K562 (cell line): ENCODE measurements around the gene ZNF609. TPM values are rescaled to one million over a fixed set of nuclear protein-coding genes. Genes with fewer than 3 reads are reported as not detected.
A peak's percentile ranks its signal among the peaks of the same experiment; 100 is the strongest.

Source experiments
- BRD9 ChIP-seq: fragments of 450-650 bp; IDR thresholded peaks from 2 replicates; pipeline ENCODE4 v1.6.1; 2018; ENCODE audit warnings: low read depth; ENCODE audit not compliant: partially characterized antibody
- DIDO1 ChIP-seq: fragments of 450-650 bp; IDR thresholded peaks from 2 replicates; pipeline ENCODE4 v1.6.1; 2016; ENCODE audit warnings: low read depth, missing biosample characterization, missing genetic modification characterization
- NCOA6 ChIP-seq: fragments of 450-650 bp; IDR thresholded peaks from 2 replicates; pipeline ENCODE4 v1.6.1; 2017; ENCODE audit warnings: mild to moderate bottlenecking
- NR3C1 ChIP-seq: sonication (generic); formaldehyde crosslinking; IDR thresholded peaks from 2 replicates; pipeline ENCODE4 v1.8.1; 2022; ENCODE audit warnings: missing genetic modification reagents
- POU5F1 ChIP-seq: fragments of 150-350 bp; IDR thresholded peaks from 2 replicates; pipeline ENCODE4 v1.6.1; 2014; ENCODE audit warnings: borderline replicate concordance, low read length, low read depth, mild to moderate bottlenecking; ENCODE audit not compliant: partially characterized antibody
- RHOXF2B ChIP-seq: fragments of 250-450 bp; sonication (Bioruptor Pico); conservative IDR thresholded peaks from 2 replicates; pipeline ENCODE4 v1.5.1; 2021
- STAT5A ChIP-seq: IDR thresholded peaks from 2 replicates; pipeline ENCODE4 v1.6.1; 2012; ENCODE audit warnings: low read length, inconsistent platforms, borderline replicate concordance
- TCF3 ChIP-seq: sonication (generic); formaldehyde crosslinking; IDR thresholded peaks from 2 replicates; pipeline ENCODE4 v1.4.0; 2020; ENCODE audit warnings: mild to moderate bottlenecking, missing genetic modification reagents
- ZNF282 ChIP-seq: sonication (generic); formaldehyde crosslinking; IDR thresholded peaks from 2 replicates; pipeline ENCODE4 v1.8.1; 2023; ENCODE audit warnings: missing genetic modification reagents
- polyA plus RNA-seq, 8 experiments: library from polyadenylated mRNA; depleted of rRNA in 4 of 8; stranded (reverse) in 5 of 8; unstranded in 3 of 8; fragments of >200 nt; fragmentation: Nextera tagmentation in 2 of 8; fragmentation: Illumina TruSeq in 1 of 8; extraction: Ambion mirVana in 2 of 8; extraction: Trizol in 1 of 8; gene quantifications; 2 replicates each; pipeline versions ENCODE4 v1.2.1 to v1.2.3, GENCODE V29; 2011 to 2014; ENCODE audit warnings: inconsistent platforms in 1 of 8, missing spikeins in 1 of 8
- total RNA-seq, 7 experiments: library from RNA; depleted of rRNA in 6 of 7; stranded (reverse); fragments of >200 nt in 6 of 7; fragmentation: Illumina TruSeq in 2 of 7; extraction: Trizol in 2 of 7; gene quantifications; 2 replicates each; pipeline versions ENCODE4 v1.2.1 to v1.2.3, GENCODE V29; 2011 to 2021; ENCODE audit warnings: low replicate concordance in 1 of 7
- TF ChIP-seq, protein P1 (sequence below), 3 experiments: fragments of 200-800 bp in 1 of 3; fragments of 250-450 bp in 1 of 3; fragments of 450-650 bp in 1 of 3; sonication (Bioruptor Pico) in 1 of 3; sonication (Bioruptor generic) in 1 of 3; formaldehyde crosslinking in 1 of 3; IDR thresholded peaks; 2 replicates each; pipeline versions ENCODE4 v1.6.1 to v1.8.0; 2016 to 2022; ENCODE audit warnings: mild to moderate bottlenecking in 2 of 3, missing genetic modification characterization in 2 of 3, missing compliant biosample characterization in 1 of 3, moderate library complexity in 1 of 3
- TF ChIP-seq, protein P2 (sequence below): fragments of 450-650 bp; IDR thresholded peaks from 2 replicates; pipeline ENCODE4 v1.6.1; 2016; ENCODE audit warnings: mild to moderate bottlenecking, moderate library complexity
- TF ChIP-seq, protein P3 (sequence below): fragments of 450-650 bp; formaldehyde crosslinking; IDR thresholded peaks from 2 replicates; pipeline ENCODE4 v1.4.0; 2020; ENCODE audit warnings: mild to moderate bottlenecking, mixed read lengths

The ZNF609 gene
- total and polyA plus RNA-seq, 9 of the 15 experiments (the other 6 are each of a cell fraction or from before 2014, with no cell fraction given) = 3.0 to 38.7 (median 17.8) TPM

DNA sequence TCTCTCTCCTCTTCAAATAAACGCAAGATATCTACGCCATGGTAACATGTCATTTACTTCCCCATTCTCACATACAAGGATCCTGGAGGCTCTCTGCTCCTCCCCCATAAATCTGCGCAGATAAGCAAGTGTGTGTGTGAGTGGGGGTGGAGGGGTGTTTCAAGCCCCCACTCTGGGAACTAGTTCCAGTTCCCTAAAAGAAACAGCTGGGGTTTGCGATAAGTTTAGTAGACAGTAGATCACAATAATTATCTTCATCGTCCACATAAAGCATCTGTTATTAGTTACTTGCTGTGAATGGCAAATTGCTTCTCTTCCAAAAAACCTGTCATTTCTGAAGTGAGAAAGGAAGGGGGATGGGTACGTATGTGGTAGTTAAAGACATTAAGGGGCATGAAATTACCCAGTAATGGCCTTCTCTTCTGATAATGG, 235.2 kb downstream of the ZNF609 start (continued):
- TF ChIP-seq, protein P1, sequence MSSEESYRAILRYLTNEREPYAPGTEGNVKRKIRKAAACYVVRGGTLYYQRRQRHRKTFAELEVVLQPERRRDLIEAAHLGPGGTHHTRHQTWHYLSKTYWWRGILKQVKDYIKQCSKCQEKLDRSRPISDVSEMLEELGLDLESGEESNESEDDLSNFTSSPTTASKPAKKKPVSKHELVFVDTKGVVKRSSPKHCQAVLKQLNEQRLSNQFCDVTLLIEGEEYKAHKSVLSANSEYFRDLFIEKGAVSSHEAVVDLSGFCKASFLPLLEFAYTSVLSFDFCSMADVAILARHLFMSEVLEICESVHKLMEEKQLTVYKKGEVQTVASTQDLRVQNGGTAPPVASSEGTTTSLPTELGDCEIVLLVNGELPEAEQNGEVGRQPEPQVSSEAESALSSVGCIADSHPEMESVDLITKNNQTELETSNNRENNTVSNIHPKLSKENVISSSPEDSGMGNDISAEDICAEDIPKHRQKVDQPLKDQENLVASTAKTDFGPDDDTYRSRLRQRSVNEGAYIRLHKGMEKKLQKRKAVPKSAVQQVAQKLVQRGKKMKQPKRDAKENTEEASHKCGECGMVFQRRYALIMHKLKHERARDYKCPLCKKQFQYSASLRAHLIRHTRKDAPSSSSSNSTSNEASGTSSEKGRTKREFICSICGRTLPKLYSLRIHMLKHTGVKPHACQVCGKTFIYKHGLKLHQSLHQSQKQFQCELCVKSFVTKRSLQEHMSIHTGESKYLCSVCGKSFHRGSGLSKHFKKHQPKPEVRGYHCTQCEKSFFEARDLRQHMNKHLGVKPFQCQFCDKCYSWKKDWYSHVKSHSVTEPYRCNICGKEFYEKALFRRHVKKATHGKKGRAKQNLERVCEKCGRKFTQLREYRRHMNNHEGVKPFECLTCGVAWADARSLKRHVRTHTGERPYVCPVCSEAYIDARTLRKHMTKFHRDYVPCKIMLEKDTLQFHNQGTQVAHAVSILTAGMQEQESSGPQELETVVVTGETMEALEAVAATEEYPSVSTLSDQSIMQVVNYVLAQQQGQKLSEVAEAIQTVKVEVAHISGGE (CRISPR knock-in tag; IDR thresholded peaks at IDR 0.05) = peak in 1 of 3 experiments; percentile 83; a peak in 2 of 6 replicates
- TF ChIP-seq STAT5A (peak; percentile 85), DIDO1 (tag) (no peak), NR3C1 (CRISPR knock-in tag) (no peak), POU5F1 (no peak), BRD9 (peak; percentile 66), ZNF282 (CRISPR knock-in tag) (no peak), NCOA6 (no peak; the same call in 1 of the 2 replicates), RHOXF2B (CRISPR knock-in tag) (no peak), TCF3 (CRISPR knock-in tag) (peak; percentile 98)
- TF ChIP-seq, protein P2, sequence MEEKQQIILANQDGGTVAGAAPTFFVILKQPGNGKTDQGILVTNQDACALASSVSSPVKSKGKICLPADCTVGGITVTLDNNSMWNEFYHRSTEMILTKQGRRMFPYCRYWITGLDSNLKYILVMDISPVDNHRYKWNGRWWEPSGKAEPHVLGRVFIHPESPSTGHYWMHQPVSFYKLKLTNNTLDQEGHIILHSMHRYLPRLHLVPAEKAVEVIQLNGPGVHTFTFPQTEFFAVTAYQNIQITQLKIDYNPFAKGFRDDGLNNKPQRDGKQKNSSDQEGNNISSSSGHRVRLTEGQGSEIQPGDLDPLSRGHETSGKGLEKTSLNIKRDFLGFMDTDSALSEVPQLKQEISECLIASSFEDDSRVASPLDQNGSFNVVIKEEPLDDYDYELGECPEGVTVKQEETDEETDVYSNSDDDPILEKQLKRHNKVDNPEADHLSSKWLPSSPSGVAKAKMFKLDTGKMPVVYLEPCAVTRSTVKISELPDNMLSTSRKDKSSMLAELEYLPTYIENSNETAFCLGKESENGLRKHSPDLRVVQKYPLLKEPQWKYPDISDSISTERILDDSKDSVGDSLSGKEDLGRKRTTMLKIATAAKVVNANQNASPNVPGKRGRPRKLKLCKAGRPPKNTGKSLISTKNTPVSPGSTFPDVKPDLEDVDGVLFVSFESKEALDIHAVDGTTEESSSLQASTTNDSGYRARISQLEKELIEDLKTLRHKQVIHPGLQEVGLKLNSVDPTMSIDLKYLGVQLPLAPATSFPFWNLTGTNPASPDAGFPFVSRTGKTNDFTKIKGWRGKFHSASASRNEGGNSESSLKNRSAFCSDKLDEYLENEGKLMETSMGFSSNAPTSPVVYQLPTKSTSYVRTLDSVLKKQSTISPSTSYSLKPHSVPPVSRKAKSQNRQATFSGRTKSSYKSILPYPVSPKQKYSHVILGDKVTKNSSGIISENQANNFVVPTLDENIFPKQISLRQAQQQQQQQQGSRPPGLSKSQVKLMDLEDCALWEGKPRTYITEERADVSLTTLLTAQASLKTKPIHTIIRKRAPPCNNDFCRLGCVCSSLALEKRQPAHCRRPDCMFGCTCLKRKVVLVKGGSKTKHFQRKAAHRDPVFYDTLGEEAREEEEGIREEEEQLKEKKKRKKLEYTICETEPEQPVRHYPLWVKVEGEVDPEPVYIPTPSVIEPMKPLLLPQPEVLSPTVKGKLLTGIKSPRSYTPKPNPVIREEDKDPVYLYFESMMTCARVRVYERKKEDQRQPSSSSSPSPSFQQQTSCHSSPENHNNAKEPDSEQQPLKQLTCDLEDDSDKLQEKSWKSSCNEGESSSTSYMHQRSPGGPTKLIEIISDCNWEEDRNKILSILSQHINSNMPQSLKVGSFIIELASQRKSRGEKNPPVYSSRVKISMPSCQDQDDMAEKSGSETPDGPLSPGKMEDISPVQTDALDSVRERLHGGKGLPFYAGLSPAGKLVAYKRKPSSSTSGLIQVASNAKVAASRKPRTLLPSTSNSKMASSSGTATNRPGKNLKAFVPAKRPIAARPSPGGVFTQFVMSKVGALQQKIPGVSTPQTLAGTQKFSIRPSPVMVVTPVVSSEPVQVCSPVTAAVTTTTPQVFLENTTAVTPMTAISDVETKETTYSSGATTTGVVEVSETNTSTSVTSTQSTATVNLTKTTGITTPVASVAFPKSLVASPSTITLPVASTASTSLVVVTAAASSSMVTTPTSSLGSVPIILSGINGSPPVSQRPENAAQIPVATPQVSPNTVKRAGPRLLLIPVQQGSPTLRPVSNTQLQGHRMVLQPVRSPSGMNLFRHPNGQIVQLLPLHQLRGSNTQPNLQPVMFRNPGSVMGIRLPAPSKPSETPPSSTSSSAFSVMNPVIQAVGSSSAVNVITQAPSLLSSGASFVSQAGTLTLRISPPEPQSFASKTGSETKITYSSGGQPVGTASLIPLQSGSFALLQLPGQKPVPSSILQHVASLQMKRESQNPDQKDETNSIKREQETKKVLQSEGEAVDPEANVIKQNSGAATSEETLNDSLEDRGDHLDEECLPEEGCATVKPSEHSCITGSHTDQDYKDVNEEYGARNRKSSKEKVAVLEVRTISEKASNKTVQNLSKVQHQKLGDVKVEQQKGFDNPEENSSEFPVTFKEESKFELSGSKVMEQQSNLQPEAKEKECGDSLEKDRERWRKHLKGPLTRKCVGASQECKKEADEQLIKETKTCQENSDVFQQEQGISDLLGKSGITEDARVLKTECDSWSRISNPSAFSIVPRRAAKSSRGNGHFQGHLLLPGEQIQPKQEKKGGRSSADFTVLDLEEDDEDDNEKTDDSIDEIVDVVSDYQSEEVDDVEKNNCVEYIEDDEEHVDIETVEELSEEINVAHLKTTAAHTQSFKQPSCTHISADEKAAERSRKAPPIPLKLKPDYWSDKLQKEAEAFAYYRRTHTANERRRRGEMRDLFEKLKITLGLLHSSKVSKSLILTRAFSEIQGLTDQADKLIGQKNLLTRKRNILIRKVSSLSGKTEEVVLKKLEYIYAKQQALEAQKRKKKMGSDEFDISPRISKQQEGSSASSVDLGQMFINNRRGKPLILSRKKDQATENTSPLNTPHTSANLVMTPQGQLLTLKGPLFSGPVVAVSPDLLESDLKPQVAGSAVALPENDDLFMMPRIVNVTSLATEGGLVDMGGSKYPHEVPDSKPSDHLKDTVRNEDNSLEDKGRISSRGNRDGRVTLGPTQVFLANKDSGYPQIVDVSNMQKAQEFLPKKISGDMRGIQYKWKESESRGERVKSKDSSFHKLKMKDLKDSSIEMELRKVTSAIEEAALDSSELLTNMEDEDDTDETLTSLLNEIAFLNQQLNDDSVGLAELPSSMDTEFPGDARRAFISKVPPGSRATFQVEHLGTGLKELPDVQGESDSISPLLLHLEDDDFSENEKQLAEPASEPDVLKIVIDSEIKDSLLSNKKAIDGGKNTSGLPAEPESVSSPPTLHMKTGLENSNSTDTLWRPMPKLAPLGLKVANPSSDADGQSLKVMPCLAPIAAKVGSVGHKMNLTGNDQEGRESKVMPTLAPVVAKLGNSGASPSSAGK = no peak
- TF ChIP-seq, protein P3, sequence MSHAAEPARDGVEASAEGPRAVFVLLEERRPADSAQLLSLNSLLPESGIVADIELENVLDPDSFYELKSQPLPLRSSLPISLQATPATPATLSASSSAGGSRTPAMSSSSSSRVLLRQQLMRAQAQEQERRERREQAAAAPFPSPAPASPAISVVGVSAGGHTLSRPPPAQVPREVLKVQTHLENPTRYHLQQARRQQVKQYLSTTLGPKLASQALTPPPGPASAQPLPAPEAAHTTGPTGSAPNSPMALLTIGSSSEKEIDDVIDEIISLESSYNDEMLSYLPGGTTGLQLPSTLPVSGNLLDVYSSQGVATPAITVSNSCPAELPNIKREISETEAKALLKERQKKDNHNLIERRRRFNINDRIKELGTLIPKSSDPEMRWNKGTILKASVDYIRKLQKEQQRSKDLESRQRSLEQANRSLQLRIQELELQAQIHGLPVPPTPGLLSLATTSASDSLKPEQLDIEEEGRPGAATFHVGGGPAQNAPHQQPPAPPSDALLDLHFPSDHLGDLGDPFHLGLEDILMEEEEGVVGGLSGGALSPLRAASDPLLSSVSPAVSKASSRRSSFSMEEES (CRISPR knock-in tag) = no peak; the same call in 1 of the 2 replicates
